GM23248 (cell line): ENCODE data around the gene SCN3B.

Experiments
- EZH2 ChIP-seq: fragments of 200-600 bp; sonication (generic); IDR thresholded peaks from 2 replicates; pipeline ENCODE4 v1.6.1; 2018; ENCODE audit warnings: antibody characterized with exemption, mild to moderate bottlenecking; ENCODE audit not compliant: insufficient read depth, poor library complexity, severe bottlenecking
- EZH2phosphoT487 ChIP-seq: fragments of 200-600 bp; sonication (generic); IDR thresholded peaks from 2 replicates; pipeline ENCODE4 v1.6.1; 2018; ENCODE audit warnings: antibody characterized with exemption, moderate library complexity, mild to moderate bottlenecking, low read depth; ENCODE audit not compliant: insufficient read depth

DNA sequence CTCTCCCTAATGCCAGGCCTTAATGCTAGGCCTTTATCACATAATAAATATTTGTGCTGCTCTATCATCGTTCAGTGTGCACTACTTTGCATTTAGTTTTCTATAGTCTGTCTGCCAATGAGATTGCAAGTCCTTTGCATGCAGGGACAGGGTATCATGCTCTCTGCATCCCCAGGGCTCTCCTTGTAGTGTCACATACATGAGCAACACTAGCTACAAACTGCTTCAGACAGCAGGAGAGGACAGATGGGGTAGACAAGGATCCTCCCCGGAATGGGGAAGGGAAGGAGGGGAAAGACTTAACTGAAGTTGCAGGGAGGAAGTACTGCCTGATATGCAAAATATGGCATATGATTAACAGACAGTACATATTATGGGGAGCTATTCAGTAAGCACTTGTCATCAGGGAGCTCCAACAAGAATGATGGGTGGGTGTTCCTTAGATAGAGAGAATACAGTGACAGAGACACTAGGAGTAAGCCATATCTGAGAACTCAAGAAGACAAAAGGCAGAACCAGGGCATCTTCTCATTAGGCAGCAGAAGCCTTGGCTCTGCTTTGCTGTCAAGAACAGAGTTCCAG, 44.2 kb upstream of the SCN3B start:
- TF ChIP-seq EZH2phosphoT487 (no peak), EZH2 (no peak)
